Right cardiac atrium (tissue), 5 donors: ENCODE data around the gene PPP1R15A. TPM values are rescaled to one million over a fixed set of nuclear protein-coding genes. Genes with fewer than 3 reads are reported as not detected.
A peak's percentile ranks its signal among the peaks of the same experiment; 100 is the strongest.
"Not testable (repeated sequence)": the region's sequence is repeated elsewhere in the genome, so short reads cannot be mapped to it uniquely, and the experiment has no call there.

Source experiments
- ATAC-seq, 2 donors: fragments of 200-7000 bp; cut with Tn5 transposase; one replicate each; pipeline versions ENCODE4 v1.8.0 to v1.9.1; 2020; ENCODE audit warnings: moderate library complexity in 2 of 2, mild to moderate bottlenecking in 1 of 2
- DNase-seq, 3 donors: peaks; one replicate each; pipeline ENCODE4 v3.0.0-alpha.2; 2020
- H3K27ac ChIP-seq: one replicate; pipeline ENCODE4 v1.5.1; 2013; ENCODE audit warnings: mild to moderate bottlenecking, low read length, control low read depth, moderate library complexity
- H3K27me3 ChIP-seq: one replicate; pipeline ENCODE4 v1.6.1; 2013; ENCODE audit not compliant: control insufficient read depth, insufficient read depth
- H3K4me1 ChIP-seq: one replicate; pipeline ENCODE4 v1.6.1; 2013; ENCODE audit warnings: low read length; ENCODE audit not compliant: control insufficient read depth, insufficient read depth
- H3K4me3 ChIP-seq: one replicate; pipeline ENCODE4 v1.5.1; 2013; ENCODE audit warnings: low read length, control low read depth
- H3K9me3 ChIP-seq: one replicate; pipeline ENCODE4 v1.6.1; 2013; ENCODE audit warnings: low read length; ENCODE audit not compliant: control insufficient read depth
- WGBS: extraction: QIAGEN DNeasy Blood & Tissue Kit; methylation state at CpG from one replicate; pipeline ENCODE4 v1.1.7; 2013; 5-methylcytosine and 5-hydroxymethylcytosine counted together
- intact Hi-C, 4 donors: fragments of 100-400 bp; cut with DNase I; formaldehyde crosslinking; loops; one replicate each; pipeline versions ENCODE4 v1.11.0 to v1.14.0; 2022 to 2023
- polyA plus RNA-seq: library from polyadenylated mRNA; stranded (reverse); fragments of 200-250 nt; gene quantifications from one replicate; pipeline ENCODE4 v1.2.3, GENCODE V29; 2013
- total RNA-seq, 4 donors: library from RNA; stranded (reverse); fragmentation: NEBNext Ultra II Directional; extraction: Animal tissue kit (Norgen Biotek cat#: 25700); gene quantifications; one replicate each; pipeline ENCODE4 v1.2.1, GENCODE V29; 2021
- donor health status: healthy with polysubstance abuse.
- donor health status: DM: no; HTN: yes; CAD: no.
- donor health status: DM: no; HTN: no; CAD: no.
- donor health status: DM: no; HTN: yes; CAD: no; lungs with severe emphysema.
- donor health status: DM: yes; HTN: yes; CAD: no.

PPP1R15A gene
- total and polyA plus RNA-seq, 5 donors, result 60.8 to 156 (median 71.4) TPM

DNA sequence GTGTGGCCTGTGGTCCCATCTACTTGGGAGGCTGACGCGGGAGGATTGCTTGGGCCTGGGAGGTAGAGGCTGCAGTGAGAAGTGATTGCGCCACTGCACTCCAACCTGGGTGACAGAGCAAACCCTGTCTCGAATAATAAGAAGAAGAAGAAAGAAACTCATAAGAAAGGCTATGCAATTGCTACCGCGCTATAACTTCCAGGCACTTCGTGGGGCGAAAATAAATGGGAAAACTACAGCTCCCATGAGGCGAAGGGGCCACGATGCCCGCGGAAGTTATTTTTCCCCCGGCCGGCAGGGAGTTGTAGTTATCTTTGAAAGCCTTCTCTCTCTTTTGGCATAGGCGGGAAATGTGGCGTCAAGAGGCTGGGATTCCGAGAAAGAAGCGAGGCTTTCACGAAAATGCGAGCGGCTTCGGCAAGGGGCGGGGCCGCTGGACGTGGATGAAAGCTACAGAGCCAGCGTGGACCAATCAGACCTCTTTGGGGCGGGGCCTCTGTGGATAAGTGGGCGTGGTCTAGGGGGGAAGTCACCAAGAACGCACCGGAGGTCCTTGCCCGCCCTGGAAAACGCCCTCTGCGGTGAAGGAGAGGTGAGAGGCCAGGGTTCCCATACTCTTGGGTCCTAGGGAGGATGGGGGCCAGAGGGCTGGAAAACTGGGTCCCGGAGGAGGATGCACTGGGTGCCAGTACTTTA, 27.7 kb downstream of the PPP1R15A start, which contains the start of gene NUCB1:
NUCB1 (plus strand) TSS at position 532 of the 696 bp plus-strand sequence. CDS start 485 bp downstream, outside the sequence.
- intact Hi-C loops, result loop anchor here in 3 of 4 donors (5.0 to 10.0 kb wide), 3 partner anchors 52 to 65 kb away; partner anchors contain the start of genes BAX (in 2 of the 3) and FTL (in 1 of the 3)
- Histone ChIP-seq H3K4me3 (peak within 1 kb of the TSS; percentile 90), H3K9me3 (no peaks in the 10 kb centered on the region), H3K27me3 (no peaks in the 10 kb centered on the region), H3K27ac (peak within 1 kb of the TSS; percentile 93), H3K4me1 (peaks cover 6% of the 10 kb centered on the region)
- WGBS, result 7% methylated on average over 34 of the region's 34 CpGs
- peak; percentile 97 for ATAC-seq
- peak; percentile 100 for DNase-seq

GRCh38 chr19:48900477-48901406, 28.5 kb downstream of the PPP1R15A start:
- no peaks in the 10 kb centered on the region for H3K27me3 ChIP-seq
- DNase-seq, result peak in 1 of 3 donors; percentile 75
- peaks cover 6% of the 10 kb centered on the region for H3K4me1 ChIP-seq
- no peaks in the 10 kb centered on the region for H3K9me3 ChIP-seq
- peak overlapping the region; percentile 93 for H3K27ac ChIP-seq
- peak overlapping the region; percentile 90 for H3K4me3 ChIP-seq
- intact Hi-C loops, result loop anchor here in 3 of 4 donors (5.0 to 10.0 kb wide), 3 partner anchors 52 to 64 kb away; partner anchors contain the start of genes BAX (in 2 of the 3) and FTL (in 1 of the 3)
- peak; percentile 4 to 11 for ATAC-seq
- WGBS, result 10% methylated on average over 24 of the region's 24 CpGs

DNA sequence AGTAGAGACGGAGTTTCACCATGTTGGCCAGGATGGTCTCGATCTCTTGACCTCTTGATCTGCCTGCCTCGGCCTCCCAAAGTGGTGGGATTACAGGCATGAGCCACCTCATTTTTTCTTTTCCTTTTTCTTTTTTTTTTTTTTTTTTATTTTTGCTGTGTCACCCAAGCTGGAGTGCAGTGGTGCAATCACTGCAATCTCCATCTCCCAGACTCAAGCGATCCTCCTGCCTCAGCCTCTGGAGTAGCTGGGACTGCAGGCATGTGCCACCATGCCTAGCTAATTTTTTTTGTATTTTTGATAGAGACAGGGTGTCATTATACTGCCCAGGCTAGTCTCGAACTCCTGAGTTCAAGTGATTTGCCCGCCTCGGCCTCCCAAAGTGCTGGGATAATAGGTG, 30.1 kb downstream of the PPP1R15A start:
- not testable (repeated sequence) for H3K27me3 ChIP-seq, H3K4me3 ChIP-seq, H3K27ac ChIP-seq, ATAC-seq, H3K9me3 ChIP-seq, DNase-seq, H3K4me1 ChIP-seq
- WGBS, result 97% methylated on average over 7 of the region's 7 CpGs
- intact Hi-C loops, result loop anchor here in 3 of 4 donors (5.0 to 10.0 kb wide), 3 partner anchors 50 to 63 kb away; partner anchors contain the start of genes BAX (in 2 of the 3) and FTL (in 1 of the 3)

- intact Hi-C loops, result loop anchor here in 3 of 4 donors (5.0 to 10.0 kb wide), 3 partner anchors 49 to 61 kb away; partner anchors contain the start of genes BAX (in 2 of the 3) and FTL (in 1 of the 3)
- H3K4me1 ChIP-seq, H3K27ac ChIP-seq, ATAC-seq, DNase-seq, H3K27me3 ChIP-seq, H3K9me3 ChIP-seq, H3K4me3 ChIP-seq: not testable (repeated sequence)
Observed at GRCh38 chr19:48903788-48904187, 31.6 kb downstream of the PPP1R15A start.

DNA sequence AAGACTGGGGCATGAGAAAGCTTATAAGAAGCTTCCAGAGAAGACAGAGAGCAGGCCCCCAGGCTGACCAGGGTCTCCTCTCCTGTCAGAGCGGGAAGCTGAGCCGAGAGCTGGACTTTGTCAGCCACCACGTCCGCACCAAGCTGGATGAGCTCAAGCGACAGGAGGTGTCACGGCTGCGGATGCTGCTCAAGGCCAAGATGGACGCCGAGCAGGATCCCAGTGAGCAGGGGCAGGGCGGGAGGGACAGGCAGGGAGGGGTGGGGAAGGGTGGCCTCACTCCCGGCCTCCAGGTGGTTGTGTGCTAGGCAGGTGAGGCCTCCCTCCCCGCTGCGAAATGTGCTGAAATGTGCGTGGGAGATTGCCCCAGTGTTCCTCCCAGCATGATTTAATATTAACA, 33.4 kb downstream of the PPP1R15A start:
- H3K4me1 ChIP-seq, result peaks cover 6% of the 10 kb centered on the region
- intact Hi-C loops, result loop anchor here in 2 of 4 donors (10.0 kb wide), 2 partner anchors 49 to 59 kb away; partner anchors contain the start of genes BAX (in 1 of the 2) and FTL (in 1 of the 2)
- no peak overlapping the region for H3K4me3 ChIP-seq
- H3K27me3 ChIP-seq, result no peaks in the 10 kb centered on the region
- no peaks in the 10 kb centered on the region for H3K9me3 ChIP-seq
- no peak overlapping the region for H3K27ac ChIP-seq
- DNase-seq, result no peak
- ATAC-seq, result no peak
- WGBS, result 69% methylated on average over 14 of the region's 14 CpGs

- Histone ChIP-seq H3K27ac (no peak overlapping the region), H3K4me1 (peaks cover 5% of the 10 kb centered on the region), H3K9me3 (no peaks in the 10 kb centered on the region), H3K27me3 (no peaks in the 10 kb centered on the region), H3K4me3 (no peak overlapping the region)
- WGBS, result 96% methylated on average over 10 of the region's 10 CpGs
- DNase-seq, result no peak
- intact Hi-C loops, result loop anchor here in 2 of 4 donors (10.0 kb wide), 2 partner anchors 48 to 58 kb away; partner anchors contain the start of genes BAX (in 1 of the 2) and FTL (in 1 of the 2)
- ATAC-seq, result no peak
Observed at GRCh38 chr19:48906324-48906723, 34.1 kb downstream of the PPP1R15A start.

DNA sequence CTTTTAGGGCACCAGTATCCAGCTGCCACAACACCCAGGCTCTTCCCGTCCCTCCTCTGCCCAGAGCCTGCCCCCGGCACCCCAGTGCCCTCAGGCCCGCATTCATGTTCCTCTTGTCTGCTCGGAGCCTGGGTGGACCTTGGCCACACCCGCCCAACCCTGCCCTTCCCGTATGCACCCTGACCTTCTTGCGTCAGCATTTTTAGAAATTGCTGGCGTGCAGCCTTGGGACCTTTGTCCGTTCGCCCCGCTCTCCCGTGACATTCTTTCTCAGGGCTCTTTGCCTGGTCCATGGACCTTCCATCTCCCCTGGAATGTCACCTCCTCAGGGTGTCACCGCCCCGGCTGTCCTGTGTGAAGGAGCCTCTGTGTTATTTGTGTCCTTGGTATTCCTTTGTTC, 35.5 kb downstream of the PPP1R15A start:
- no peaks in the 10 kb centered on the region for H3K9me3 ChIP-seq
- H3K4me3 ChIP-seq, result no peak overlapping the region
- intact Hi-C loops, result loop anchor here in 2 of 4 donors (10.0 kb wide), 2 partner anchors 47 to 57 kb away; partner anchors contain the start of genes BAX (in 1 of the 2) and FTL (in 1 of the 2)
- no peak overlapping the region for H3K27ac ChIP-seq
- 76% methylated on average over 14 of the region's 14 CpGs for WGBS
- no peaks in the 10 kb centered on the region for H3K4me1 ChIP-seq
- peak; percentile 44 to 74 (median 68) for DNase-seq
- ATAC-seq, result peak; percentile 62 to 75
- no peaks in the 10 kb centered on the region for H3K27me3 ChIP-seq

GRCh38 chr19:48909424-48910077, 37.3 kb downstream of the PPP1R15A start:
- not testable (repeated sequence) for H3K9me3 ChIP-seq, DNase-seq, H3K4me3 ChIP-seq, H3K27me3 ChIP-seq, H3K27ac ChIP-seq, ATAC-seq, H3K4me1 ChIP-seq
- 94% methylated on average over 11 of the region's 11 CpGs for WGBS
- intact Hi-C loops, result loop anchor here in 2 of 4 donors (10.0 kb wide), 2 partner anchors 45 to 55 kb away; partner anchors contain the start of genes BAX (in 1 of the 2) and FTL (in 1 of the 2)

GRCh38 chr19:48910803-48911202, 38.6 kb downstream of the PPP1R15A start:
- intact Hi-C loops, result no loop called here
- ATAC-seq (no peak), DNase-seq (no peak)
- H3K27ac ChIP-seq, result no peak overlapping the region
- no peaks in the 10 kb centered on the region for H3K27me3 ChIP-seq
- 91% methylated on average over 2 of the region's 2 CpGs for WGBS
- H3K4me1 ChIP-seq, result no peaks in the 10 kb centered on the region
- no peak overlapping the region for H3K4me3 ChIP-seq
- no peaks in the 10 kb centered on the region for H3K9me3 ChIP-seq
